HEK293 (cell line): ENCODE data around the gene HIRA.
"Not testable (repeated sequence)": the region's sequence is repeated elsewhere in the genome, so short reads cannot be mapped to it uniquely, and the experiment has no call there.

Experiments
- CTCF ChIA-PET: fragments of 350-600 bp; formaldehyde crosslinking; extraction: SDS; loops from one replicate; lab custom pipeline; 2021; ENCODE audit warnings: antibody characterized with exemption; lab: Yijun Ruan, JAX
- POLR2A ChIA-PET: fragments of 300-600 bp; formaldehyde crosslinking; extraction: SDS; loops from one replicate; lab custom pipeline; 2020; ENCODE audit warnings: antibody characterized with exemption, inconsistent platforms; lab: Yijun Ruan, JAX
- H3K27ac ChIP-seq: fragments of 200-500 bp; sonication (Bioruptor generic); 2 replicates; pipeline ENCODE4 v1.5.1; 2014; ENCODE audit warnings: low read depth, low read length, control low read depth, inconsistent platforms; ENCODE audit errors: extremely low read depth
- H3K36me3 ChIP-seq, 2 experiments: fragments of 200-500 bp in 1 of 2; sonication (Bioruptor generic) in 1 of 2; 1 replicate in 1 of 2; 2 replicates in 1 of 2; pipeline ENCODE4 v1.5.1; 2014 to 2017; ENCODE audit warnings: inconsistent platforms in 2 of 2, low read length in 2 of 2; ENCODE audit not compliant: control insufficient read depth in 2 of 2, insufficient read depth in 1 of 2
- H3K4me1 ChIP-seq: fragments of 200-500 bp; sonication (Bioruptor generic); 2 replicates; pipeline ENCODE4 v1.5.1; 2014; ENCODE audit warnings: mild to moderate bottlenecking, low read length, inconsistent platforms; ENCODE audit not compliant: control insufficient read depth, insufficient read depth
- H3K4me3 ChIP-seq: 2 replicates; pipeline ENCODE4 v1.5.1; 2011; ENCODE audit warnings: low read depth, mild to moderate bottlenecking, control low read depth, low read length, moderate library complexity
- H3K9me3 ChIP-seq: fragments of 200-500 bp; sonication (Bioruptor generic); 2 replicates; pipeline ENCODE4 v1.5.1; 2014; ENCODE audit warnings: low read depth, low read length, inconsistent platforms; ENCODE audit not compliant: control insufficient read depth, insufficient read depth
- REPIN1 ChIP-seq: fragments of 450-650 bp; formaldehyde crosslinking; IDR thresholded peaks from 2 replicates; pipeline ENCODE4 v1.5.1; 2017; ENCODE audit warnings: missing biosample characterization, missing genetic modification characterization, low read depth
- TRIM28 ChIP-seq: IDR thresholded peaks from 2 replicates; pipeline ENCODE4 v1.6.1; 2011; ENCODE audit warnings: low read length, control low read depth, borderline replicate concordance
- ZNF202 ChIP-seq: fragments of 450-650 bp; formaldehyde crosslinking; IDR thresholded peaks from 2 replicates; pipeline ENCODE4 v1.5.1; 2016; ENCODE audit warnings: missing biosample characterization, missing genetic modification characterization, borderline replicate concordance
- ZNF555 ChIP-seq: fragments of 450-650 bp; formaldehyde crosslinking; conservative IDR thresholded peaks from 2 replicates; pipeline ENCODE4 v1.5.1; 2017; ENCODE audit warnings: missing biosample characterization, mild to moderate bottlenecking, missing genetic modification characterization, inconsistent platforms
- ZNF610 ChIP-seq: fragments of 450-650 bp; formaldehyde crosslinking; IDR thresholded peaks from 2 replicates; pipeline ENCODE4 v1.5.1; 2016; ENCODE audit warnings: missing biosample characterization, missing genetic modification characterization, borderline replicate concordance
- ZNF624 ChIP-seq: fragments of 450-650 bp; formaldehyde crosslinking; IDR thresholded peaks from 2 replicates; pipeline ENCODE4 v1.5.1; 2017; ENCODE audit warnings: missing biosample characterization, missing genetic modification characterization
- ZNF654 ChIP-seq: fragments of 450-650 bp; formaldehyde crosslinking; IDR thresholded peaks from 2 replicates; pipeline ENCODE4 v1.5.1; 2016; ENCODE audit warnings: low read depth, missing biosample characterization, missing genetic modification characterization
- ZSCAN23 ChIP-seq: fragments of 450-650 bp; formaldehyde crosslinking; IDR thresholded peaks from 2 replicates; pipeline ENCODE4 v1.5.1; 2016; ENCODE audit warnings: missing biosample characterization, missing genetic modification characterization
- TF ChIP-seq, protein P1 (sequence below): fragments of 450-650 bp; formaldehyde crosslinking; IDR thresholded peaks from 2 replicates; pipeline ENCODE4 v1.5.1; 2016; ENCODE audit warnings: missing biosample characterization, missing genetic modification characterization
- TF ChIP-seq, protein P2 (sequence below): fragments of 450-650 bp; formaldehyde crosslinking; IDR thresholded peaks from 2 replicates; pipeline ENCODE4 v1.5.1; 2016; ENCODE audit warnings: missing biosample characterization, missing genetic modification characterization
- TF ChIP-seq, protein P3 (sequence below): fragments of 450-650 bp; formaldehyde crosslinking; conservative IDR thresholded peaks from 2 replicates; pipeline ENCODE4 v1.5.1; 2016; ENCODE audit warnings: low read depth, missing biosample characterization, missing genetic modification characterization
- TF ChIP-seq, protein P4 (sequence below): fragments of 450-650 bp; formaldehyde crosslinking; IDR thresholded peaks from 2 replicates; pipeline ENCODE4 v1.5.1; 2017; ENCODE audit warnings: missing biosample characterization, missing genetic modification characterization
- TF ChIP-seq, protein P5 (sequence below): fragments of 450-650 bp; formaldehyde crosslinking; IDR thresholded peaks from 2 replicates; pipeline ENCODE4; 2016; ENCODE audit warnings: missing biosample characterization, missing genetic modification characterization

HIRA gene

GRCh38 chr22:19446603-19447329 is 15.2 kb upstream of the HIRA start:
- peak overlapping the region; percentile 78; the same call in 1 of the 2 replicates for H3K27ac ChIP-seq
- H3K4me1 ChIP-seq = no peaks in the 10 kb centered on the region
- H3K9me3 ChIP-seq = no peaks in the 10 kb centered on the region
- TF ChIP-seq ZNF624 (tag by site-specific recombination) (no peak), ZNF654 (tag by site-specific recombination) (0 out of 2 replicates have a peak, but pooled peaks have one; percentile 2), TRIM28 (no peak), ZNF610 (tag by site-specific recombination) (peak; percentile 52; the same call in 1 of the 2 replicates)
- TF ChIP-seq, protein P1, sequence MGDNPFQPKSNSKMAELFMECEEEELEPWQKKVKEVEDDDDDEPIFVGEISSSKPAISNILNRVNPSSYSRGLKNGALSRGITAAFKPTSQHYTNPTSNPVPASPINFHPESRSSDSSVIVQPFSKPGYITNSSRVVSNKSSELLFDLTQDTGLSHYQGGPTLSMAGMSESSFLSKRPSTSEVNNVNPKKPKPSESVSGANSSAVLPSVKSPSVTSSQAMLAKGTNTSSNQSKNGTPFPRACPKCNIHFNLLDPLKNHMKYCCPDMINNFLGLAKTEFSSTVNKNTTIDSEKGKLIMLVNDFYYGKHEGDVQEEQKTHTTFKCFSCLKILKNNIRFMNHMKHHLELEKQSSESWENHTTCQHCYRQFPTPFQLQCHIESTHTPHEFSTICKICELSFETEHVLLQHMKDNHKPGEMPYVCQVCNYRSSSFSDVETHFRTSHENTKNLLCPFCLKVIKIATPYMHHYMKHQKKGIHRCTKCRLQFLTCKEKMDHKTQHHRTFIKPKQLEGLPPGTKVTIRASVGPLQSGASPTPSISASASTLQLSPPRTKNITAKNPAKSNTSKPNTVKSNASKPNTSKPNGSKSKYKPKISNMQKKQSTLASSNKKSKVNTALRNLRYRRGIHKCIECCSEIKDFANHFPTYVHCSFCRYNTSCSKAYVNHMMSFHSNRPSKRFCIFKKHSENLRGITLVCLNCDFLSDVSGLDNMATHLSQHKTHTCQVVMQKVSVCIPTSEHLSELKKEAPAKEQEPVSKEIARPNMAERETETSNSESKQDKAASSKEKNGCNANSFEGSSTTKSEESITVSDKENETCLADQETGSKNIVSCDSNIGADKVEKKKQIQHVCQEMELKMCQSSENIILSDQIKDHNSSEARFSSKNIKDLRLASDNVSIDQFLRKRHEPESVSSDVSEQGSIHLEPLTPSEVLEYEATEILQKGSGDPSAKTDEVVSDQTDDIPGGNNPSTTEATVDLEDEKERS = peak; percentile 79; the same call in 1 of the 2 replicates
- TF ChIP-seq, protein P2, sequence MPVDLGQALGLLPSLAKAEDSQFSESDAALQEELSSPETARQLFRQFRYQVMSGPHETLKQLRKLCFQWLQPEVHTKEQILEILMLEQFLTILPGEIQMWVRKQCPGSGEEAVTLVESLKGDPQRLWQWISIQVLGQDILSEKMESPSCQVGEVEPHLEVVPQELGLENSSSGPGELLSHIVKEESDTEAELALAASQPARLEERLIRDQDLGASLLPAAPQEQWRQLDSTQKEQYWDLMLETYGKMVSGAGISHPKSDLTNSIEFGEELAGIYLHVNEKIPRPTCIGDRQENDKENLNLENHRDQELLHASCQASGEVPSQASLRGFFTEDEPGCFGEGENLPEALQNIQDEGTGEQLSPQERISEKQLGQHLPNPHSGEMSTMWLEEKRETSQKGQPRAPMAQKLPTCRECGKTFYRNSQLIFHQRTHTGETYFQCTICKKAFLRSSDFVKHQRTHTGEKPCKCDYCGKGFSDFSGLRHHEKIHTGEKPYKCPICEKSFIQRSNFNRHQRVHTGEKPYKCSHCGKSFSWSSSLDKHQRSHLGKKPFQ = 0 out of 2 replicates have a peak, but pooled peaks have one; percentile 17
- CTCF ChIA-PET = interaction anchor here (0.7 kb wide), 1 partner anchor 183 kb away, joined by 3 read pairs; no protein-coding TSS in a partner anchor
- peak overlapping the region; percentile 79 for H3K4me3 ChIP-seq
- POLR2A ChIA-PET = interaction anchor here (1.0 to 2.2 kb wide), 6 partner anchors 12 to 268 kb away, joined by 3 to 13 read pairs (median 5); partner anchors contain the start of genes CDC45, HIRA, MRPL40 and SLC25A1
- H3K36me3 ChIP-seq = peaks cover 5 to 70% of the 10 kb centered on the region in 2 experiments; a peak in 2 of 3 replicates

DNA sequence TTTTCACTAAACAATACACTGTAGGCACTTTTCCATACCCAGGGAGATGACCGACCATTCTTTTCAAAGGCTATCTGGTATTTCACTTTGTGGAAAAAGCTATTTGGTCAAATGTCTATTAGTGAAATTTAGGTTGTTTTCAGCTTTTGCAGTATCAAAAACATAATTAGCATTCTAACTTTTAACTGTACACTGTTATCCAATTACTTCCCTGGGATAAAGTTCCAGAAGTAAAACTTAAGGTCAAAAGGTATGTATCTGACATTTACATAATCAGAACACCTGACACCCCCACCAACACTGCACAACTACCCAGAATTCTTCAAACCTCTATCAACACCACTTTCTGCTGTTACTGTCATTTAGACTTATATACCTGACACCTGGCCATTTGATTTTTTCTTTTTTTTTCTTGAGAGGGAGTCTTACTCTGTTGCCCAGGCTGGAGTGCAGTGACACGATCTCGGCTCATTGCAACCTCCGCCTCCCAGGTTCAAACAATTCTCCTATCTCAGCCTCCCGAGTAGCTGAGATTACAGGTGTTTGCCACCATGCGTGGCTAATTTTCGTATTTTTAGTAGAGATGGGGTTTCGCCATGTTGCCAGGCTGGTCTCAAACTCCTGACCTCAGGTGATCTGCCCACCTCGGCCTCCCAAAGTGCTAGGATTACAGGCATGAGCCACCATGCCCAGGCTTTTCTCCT is 13.9 kb upstream of the HIRA start:
- not testable (repeated sequence) for H3K4me3 ChIP-seq, H3K4me1 ChIP-seq, H3K9me3 ChIP-seq, H3K27ac ChIP-seq
- ChIA-PET POLR2A (interaction anchor here (0.6 to 1.9 kb wide), 5 partner anchors 34 to 1152 kb away, joined by 3 to 5 read pairs (median 3); partner anchors contain the start of genes CDC45 and SLC25A1), CTCF (interaction anchor here (0.9 to 1.9 kb wide), 3 partner anchors 11 to 266 kb away, joined by 3 to 9 read pairs (median 8); partner anchors contain the start of gene SLC25A1)
- H3K36me3 ChIP-seq = peaks cover 0 to 66% of the 10 kb centered on the region in 2 experiments; a peak in 2 of 3 replicates

GRCh38 chr22:19443544-19444211 is 12.1 kb upstream of the HIRA start:
- Histone ChIP-seq H3K27ac (no peak overlapping the region), H3K36me3 (peaks cover 3 to 54% of the 10 kb centered on the region in 2 experiments; a peak in 2 of 3 replicates), H3K4me3 (no peak overlapping the region), H3K4me1 (no peaks in the 10 kb centered on the region), H3K9me3 (no peaks in the 10 kb centered on the region)
- POLR2A ChIA-PET = interaction anchor here (1.5 to 2.0 kb wide), 3 partner anchors 8 to 36 kb away, joined by 3 to 9 read pairs (median 3); partner anchors contain the start of genes CDC45, HIRA and MRPL40
- TF ChIP-seq ZNF202 (tag by site-specific recombination) = no peak
- TF ChIP-seq REPIN1 (tag by site-specific recombination) = no peak
- TF ChIP-seq, protein P3, sequence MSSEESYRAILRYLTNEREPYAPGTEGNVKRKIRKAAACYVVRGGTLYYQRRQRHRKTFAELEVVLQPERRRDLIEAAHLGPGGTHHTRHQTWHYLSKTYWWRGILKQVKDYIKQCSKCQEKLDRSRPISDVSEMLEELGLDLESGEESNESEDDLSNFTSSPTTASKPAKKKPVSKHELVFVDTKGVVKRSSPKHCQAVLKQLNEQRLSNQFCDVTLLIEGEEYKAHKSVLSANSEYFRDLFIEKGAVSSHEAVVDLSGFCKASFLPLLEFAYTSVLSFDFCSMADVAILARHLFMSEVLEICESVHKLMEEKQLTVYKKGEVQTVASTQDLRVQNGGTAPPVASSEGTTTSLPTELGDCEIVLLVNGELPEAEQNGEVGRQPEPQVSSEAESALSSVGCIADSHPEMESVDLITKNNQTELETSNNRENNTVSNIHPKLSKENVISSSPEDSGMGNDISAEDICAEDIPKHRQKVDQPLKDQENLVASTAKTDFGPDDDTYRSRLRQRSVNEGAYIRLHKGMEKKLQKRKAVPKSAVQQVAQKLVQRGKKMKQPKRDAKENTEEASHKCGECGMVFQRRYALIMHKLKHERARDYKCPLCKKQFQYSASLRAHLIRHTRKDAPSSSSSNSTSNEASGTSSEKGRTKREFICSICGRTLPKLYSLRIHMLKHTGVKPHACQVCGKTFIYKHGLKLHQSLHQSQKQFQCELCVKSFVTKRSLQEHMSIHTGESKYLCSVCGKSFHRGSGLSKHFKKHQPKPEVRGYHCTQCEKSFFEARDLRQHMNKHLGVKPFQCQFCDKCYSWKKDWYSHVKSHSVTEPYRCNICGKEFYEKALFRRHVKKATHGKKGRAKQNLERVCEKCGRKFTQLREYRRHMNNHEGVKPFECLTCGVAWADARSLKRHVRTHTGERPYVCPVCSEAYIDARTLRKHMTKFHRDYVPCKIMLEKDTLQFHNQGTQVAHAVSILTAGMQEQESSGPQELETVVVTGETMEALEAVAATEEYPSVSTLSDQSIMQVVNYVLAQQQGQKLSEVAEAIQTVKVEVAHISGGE = no peak
- TF ChIP-seq, protein P4, sequence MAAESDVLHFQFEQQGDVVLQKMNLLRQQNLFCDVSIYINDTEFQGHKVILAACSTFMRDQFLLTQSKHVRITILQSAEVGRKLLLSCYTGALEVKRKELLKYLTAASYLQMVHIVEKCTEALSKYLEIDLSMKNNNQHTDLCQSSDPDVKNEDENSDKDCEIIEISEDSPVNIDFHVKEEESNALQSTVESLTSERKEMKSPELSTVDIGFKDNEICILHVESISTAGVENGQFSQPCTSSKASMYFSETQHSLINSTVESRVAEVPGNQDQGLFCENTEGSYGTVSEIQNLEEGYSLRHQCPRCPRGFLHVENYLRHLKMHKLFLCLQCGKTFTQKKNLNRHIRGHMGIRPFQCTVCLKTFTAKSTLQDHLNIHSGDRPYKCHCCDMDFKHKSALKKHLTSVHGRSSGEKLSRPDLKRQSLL (tag by site-specific recombination) = no peak
- no peak for TF ChIP-seq ZSCAN23 (tag by site-specific recombination)
- no peak for TF ChIP-seq ZNF555 (tag by site-specific recombination)
- TF ChIP-seq, protein P5, sequence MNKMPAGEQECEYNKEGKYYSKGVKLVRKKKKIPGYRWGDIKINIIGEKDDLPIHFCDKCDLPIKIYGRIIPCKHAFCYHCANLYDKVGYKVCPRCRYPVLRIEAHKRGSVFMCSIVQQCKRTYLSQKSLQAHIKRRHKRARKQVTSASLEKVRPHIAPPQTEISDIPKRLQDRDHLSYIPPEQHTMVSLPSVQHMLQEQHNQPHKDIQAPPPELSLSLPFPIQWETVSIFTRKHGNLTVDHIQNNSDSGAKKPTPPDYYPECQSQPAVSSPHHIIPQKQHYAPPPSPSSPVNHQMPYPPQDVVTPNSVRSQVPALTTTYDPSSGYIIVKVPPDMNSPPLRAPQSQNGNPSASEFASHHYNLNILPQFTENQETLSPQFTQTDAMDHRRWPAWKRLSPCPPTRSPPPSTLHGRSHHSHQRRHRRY (tag by site-specific recombination) = no peak
- CTCF ChIA-PET = interaction anchor here (0.6 to 1.5 kb wide), 4 partner anchors 16 to 275 kb away, joined by 3 to 7 read pairs (median 3); no protein-coding TSS in a partner anchor
